HCT116 (cell line): ENCODE results near the gene ZNF431. TPM values are rescaled to one million over a fixed set of nuclear protein-coding genes. Genes with fewer than 3 reads are reported as not detected.

Experiments used
- ATAC-seq: fragments of 200-7000 bp; cut with Tn5 transposase; 2 replicates; pipeline ENCODE4 v1.9.1; 2020; ENCODE audit warnings: mild to moderate bottlenecking, moderate library complexity
- BruUV-seq: library from RNA; stranded (reverse); fragments of 400-500 nt; replicated peaks from 2 replicates; lab custom pipeline; 2021; lab: Mats Ljungman, UMichigan
- CTCF ChIA-PET: fragments of 300-600 bp; sonication (Branson Sonifier 250); formaldehyde crosslinking; loops from one replicate; lab custom pipeline; 2021; ENCODE audit warnings: antibody characterized with exemption; lab: Charles Lee
- POLR2A ChIA-PET: fragments of 300-600, 350-600 bp; sonication (Branson Sonifier 250); formaldehyde crosslinking; loops from one replicate; lab custom pipeline; 2021; ENCODE audit warnings: antibody characterized with exemption; lab: Charles Lee
- RAD21 ChIA-PET, 2 experiments: fragments of 300-600 bp; sonication (Branson Sonifier 250); formaldehyde crosslinking; loops; one replicate each; lab custom pipeline; 2023; ENCODE audit warnings: low total read pairs in 2 of 2; ENCODE audit not compliant: uncharacterized antibody in 2 of 2, unreplicated experiment in 2 of 2, low non-redundant PET in 1 of 2; lab: Charles Lee
- DNase-seq: peaks from one replicate; pipeline ENCODE4 v3.0.0-alpha.2; 2010; ENCODE audit warnings: low read depth, low spot score
- H2AFZ ChIP-seq: fragments of 200-600 bp; shearing (Covaris generic), sonication (generic); 2 replicates; pipeline ENCODE4 v1.6.1; 2017; ENCODE audit warnings: low read depth, mixed run types, mixed read lengths, antibody characterized with exemption, low read length; ENCODE audit not compliant: poor library complexity, severe bottlenecking
- H3K27ac ChIP-seq: 2 replicates; pipeline ENCODE4 v1.5.1; 2012; ENCODE audit warnings: low read depth, low read length
- H3K27me3 ChIP-seq: fragments of 200-600 bp; sonication (generic); 2 replicates; pipeline ENCODE4 v1.6.1; 2016; ENCODE audit warnings: mixed run types, low read length, mixed read lengths; ENCODE audit not compliant: insufficient read depth
- H3K36me3 ChIP-seq, 2 experiments: fragments of 200-500 bp in 1 of 2; fragments of 200-600 bp in 1 of 2; sonication (Bioruptor generic) in 1 of 2; sonication (generic) in 1 of 2; 2 replicates each; pipeline versions ENCODE4 v1.5.1 to v1.6.1; 2014 to 2016; ENCODE audit warnings: low read length in 2 of 2, inconsistent platforms in 1 of 2, mixed read lengths in 1 of 2, mixed run types in 1 of 2; ENCODE audit not compliant: insufficient read depth in 2 of 2, control insufficient read depth in 1 of 2
- H3K4me1 ChIP-seq, 2 experiments: fragments of 200-600 bp in 1 of 2; sonication (generic) in 1 of 2; 2 replicates each; pipeline versions ENCODE4 v1.5.1 to v1.6.1; 2012 to 2017; ENCODE audit warnings: low read length in 2 of 2, inconsistent platforms in 1 of 2, mild to moderate bottlenecking in 1 of 2, mixed read lengths in 1 of 2, mixed run types in 1 of 2, moderate library complexity in 1 of 2; ENCODE audit not compliant: insufficient read depth in 2 of 2, control insufficient read depth in 1 of 2
- H3K4me2 ChIP-seq: fragments of 200-600 bp; sonication (generic); 2 replicates; pipeline ENCODE4 v1.6.1; 2017; ENCODE audit warnings: mixed run types, low read length, mixed read lengths
- H3K4me3 ChIP-seq, 2 experiments: fragments of 200-600 bp in 1 of 2; sonication (generic) in 1 of 2; replicated peaks in 1 of 2; 2 replicates each; pipeline ENCODE4 v1.5.1; 2011 to 2016; ENCODE audit warnings: low read length in 2 of 2, control low read depth in 1 of 2, low read depth in 1 of 2, mild to moderate bottlenecking in 1 of 2, mixed read lengths in 1 of 2, mixed run types in 1 of 2
- H3K79me2 ChIP-seq: fragments of 200-600 bp; sonication (generic); 2 replicates; pipeline ENCODE4 v1.6.1; 2017; ENCODE audit warnings: mild to moderate bottlenecking, mixed run types, low read length, moderate library complexity, mixed read lengths; ENCODE audit not compliant: insufficient read depth
- H3K9ac ChIP-seq: fragments of 200-600 bp; sonication (generic); 2 replicates; pipeline ENCODE4 v1.6.1; 2016; ENCODE audit warnings: low read length, mixed read lengths
- H3K9me2 ChIP-seq: fragments of 200-600 bp; sonication (generic), shearing (Covaris generic); 2 replicates; pipeline ENCODE4 v1.6.1; 2017; ENCODE audit warnings: mixed run types, mild to moderate bottlenecking, moderate library complexity; ENCODE audit not compliant: insufficient read depth
- H3K9me3 ChIP-seq, 2 experiments: fragments of 200-500 bp in 1 of 2; fragments of 200-600 bp in 1 of 2; sonication (Bioruptor generic) in 1 of 2; sonication (generic) in 1 of 2; 2 replicates each; pipeline ENCODE4 v1.6.1; 2014 to 2017; ENCODE audit warnings: low read length in 2 of 2, mixed read lengths in 2 of 2, inconsistent platforms in 1 of 2, low read depth in 1 of 2, mild to moderate bottlenecking in 1 of 2, mixed run types in 1 of 2, moderate library complexity in 1 of 2; ENCODE audit not compliant: control insufficient read depth in 1 of 2, insufficient read depth in 1 of 2
- H4K20me1 ChIP-seq: fragments of 200-600 bp; sonication (generic), shearing (Covaris generic); 2 replicates; pipeline ENCODE4 v1.6.1; 2017; ENCODE audit warnings: mixed run types, mild to moderate bottlenecking, moderate library complexity; ENCODE audit not compliant: insufficient read depth
- CBX3 ChIP-seq: IDR thresholded peaks from 2 replicates; pipeline ENCODE4 v1.6.1; 2012; ENCODE audit warnings: low read depth
- EGR1 ChIP-seq: IDR thresholded peaks from 2 replicates; pipeline ENCODE4 v1.6.1; 2012; ENCODE audit warnings: low read depth
- JUND ChIP-seq: IDR thresholded peaks from 2 replicates; pipeline ENCODE4 v1.6.1; 2012
- POLR2A ChIP-seq: IDR thresholded peaks from 2 replicates; pipeline ENCODE4 v1.7.0; 2011; ENCODE audit warnings: borderline replicate concordance; ENCODE audit not compliant: insufficient read depth, insufficient read length; ENCODE audit errors: extremely low read depth
- POLR2AphosphoS5 ChIP-seq: IDR thresholded peaks from 2 replicates; pipeline ENCODE4 v1.6.1; 2011; ENCODE audit warnings: mild to moderate bottlenecking, low read depth, low read length, moderate library complexity
- RAD21 ChIP-seq: IDR thresholded peaks from 2 replicates; pipeline ENCODE4 v1.6.1; 2012; ENCODE audit warnings: low read depth, mild to moderate bottlenecking
- SIN3A ChIP-seq: IDR thresholded peaks from 2 replicates; pipeline ENCODE4 v1.6.1; 2012; ENCODE audit warnings: low read depth
- SP1 ChIP-seq: IDR thresholded peaks from 2 replicates; pipeline ENCODE4 v1.6.1; 2012; ENCODE audit warnings: low read depth
- SRF ChIP-seq: IDR thresholded peaks from 2 replicates; pipeline ENCODE4 v1.6.1; 2012; ENCODE audit warnings: low read depth
- TCF7L2 ChIP-seq: IDR thresholded peaks from 2 replicates; pipeline ENCODE4 v1.7.0; 2011; ENCODE audit warnings: borderline replicate concordance, inconsistent platforms; ENCODE audit not compliant: insufficient read depth, insufficient read length; ENCODE audit errors: extremely low read depth
- YY1 ChIP-seq: IDR thresholded peaks from 2 replicates; pipeline ENCODE4 v1.6.1; 2011; ENCODE audit warnings: low read length, low read depth, moderate library complexity, mild to moderate bottlenecking; ENCODE audit not compliant: insufficient replicate concordance; ENCODE audit errors: extremely low read depth
- ZFX ChIP-seq: fragments of 450-650 bp; IDR thresholded peaks from 2 replicates; pipeline ENCODE4 v1.6.1; 2017
- ZNF274 ChIP-seq: fragments of 200-500 bp; sonication (Bioruptor generic); IDR thresholded peaks from 2 replicates; pipeline ENCODE4 v1.6.1; 2014; ENCODE audit warnings: mild to moderate bottlenecking, low read depth, low read length, inconsistent platforms
- intact Hi-C: fragments of 100-400 bp; cut with micrococcal nuclease; formaldehyde crosslinking; loops from 2 replicates; pipeline ENCODE4 v1.10.0; 2022
- total RNA-seq: library from RNA; stranded (reverse); gene quantifications from one replicate; pipeline ENCODE4 v1.2.1, GENCODE V29; 2021; ENCODE audit not compliant: unreplicated experiment
- TF ChIP-seq, protein P1 (sequence below): IDR thresholded peaks from 2 replicates; pipeline ENCODE4 v1.6.1; 2012
- TF ChIP-seq, protein P2 (sequence below): IDR thresholded peaks from 2 replicates; pipeline ENCODE4 v1.6.1; 2012; ENCODE audit warnings: low read depth
- TF ChIP-seq, protein P3 (sequence below): IDR thresholded peaks from 2 replicates; pipeline ENCODE4 v1.6.1; 2012

ZNF431 gene
- total RNA-seq, 1 experiment from 2014 or later, result 9.2 TPM

DNA sequence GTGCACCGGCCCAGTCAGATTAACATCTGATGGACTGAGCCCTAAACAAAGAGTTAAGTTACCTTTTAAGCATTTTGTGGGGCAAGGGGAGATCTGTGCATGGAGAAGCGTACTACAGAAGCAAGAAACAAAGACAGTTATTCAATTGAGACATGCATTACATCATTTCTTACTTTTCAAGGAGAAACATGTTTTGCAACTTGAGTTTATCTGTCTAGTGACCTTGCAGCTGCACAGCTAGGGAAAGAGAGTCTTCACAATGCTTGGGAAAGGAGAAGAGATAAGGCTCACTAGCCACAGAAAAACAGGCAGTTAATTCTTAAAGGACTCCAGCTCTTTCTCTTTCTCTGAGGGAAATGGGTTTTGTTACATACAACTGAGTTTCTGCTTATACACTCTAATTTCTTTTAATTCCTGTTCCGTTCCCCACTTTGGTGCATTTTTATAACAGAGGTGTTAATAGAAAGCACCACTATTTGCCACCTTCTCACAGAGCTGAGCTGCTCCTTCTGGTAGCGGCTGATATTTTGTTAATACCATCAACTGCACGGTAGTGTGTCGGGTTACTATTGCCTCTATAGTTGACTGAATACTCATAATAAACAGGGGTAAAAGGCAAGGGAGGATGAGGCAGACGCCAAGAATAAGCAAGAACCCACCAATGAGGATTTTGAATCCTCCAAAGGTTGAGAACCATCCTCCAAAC lies 55.9 kb downstream of the ZNF431 start:
- no peaks in the 10 kb centered on the region for H4K20me1 ChIP-seq
- RAD21 ChIA-PET, result no interaction called here
- TF ChIP-seq SRF, result no peak
- no peak for TF ChIP-seq ZFX
- TF ChIP-seq ZNF274, result no peak
- TF ChIP-seq, protein P1, sequence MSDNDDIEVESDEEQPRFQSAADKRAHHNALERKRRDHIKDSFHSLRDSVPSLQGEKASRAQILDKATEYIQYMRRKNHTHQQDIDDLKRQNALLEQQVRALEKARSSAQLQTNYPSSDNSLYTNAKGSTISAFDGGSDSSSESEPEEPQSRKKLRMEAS, result no peak
- no peak for TF ChIP-seq EGR1
- TF ChIP-seq YY1, result no peak
- TF ChIP-seq JUND, result no peak
- no peak for TF ChIP-seq POLR2AphosphoS5
- TF ChIP-seq RAD21, result no peak
- no peak for TF ChIP-seq SIN3A
- TF ChIP-seq, protein P2, sequence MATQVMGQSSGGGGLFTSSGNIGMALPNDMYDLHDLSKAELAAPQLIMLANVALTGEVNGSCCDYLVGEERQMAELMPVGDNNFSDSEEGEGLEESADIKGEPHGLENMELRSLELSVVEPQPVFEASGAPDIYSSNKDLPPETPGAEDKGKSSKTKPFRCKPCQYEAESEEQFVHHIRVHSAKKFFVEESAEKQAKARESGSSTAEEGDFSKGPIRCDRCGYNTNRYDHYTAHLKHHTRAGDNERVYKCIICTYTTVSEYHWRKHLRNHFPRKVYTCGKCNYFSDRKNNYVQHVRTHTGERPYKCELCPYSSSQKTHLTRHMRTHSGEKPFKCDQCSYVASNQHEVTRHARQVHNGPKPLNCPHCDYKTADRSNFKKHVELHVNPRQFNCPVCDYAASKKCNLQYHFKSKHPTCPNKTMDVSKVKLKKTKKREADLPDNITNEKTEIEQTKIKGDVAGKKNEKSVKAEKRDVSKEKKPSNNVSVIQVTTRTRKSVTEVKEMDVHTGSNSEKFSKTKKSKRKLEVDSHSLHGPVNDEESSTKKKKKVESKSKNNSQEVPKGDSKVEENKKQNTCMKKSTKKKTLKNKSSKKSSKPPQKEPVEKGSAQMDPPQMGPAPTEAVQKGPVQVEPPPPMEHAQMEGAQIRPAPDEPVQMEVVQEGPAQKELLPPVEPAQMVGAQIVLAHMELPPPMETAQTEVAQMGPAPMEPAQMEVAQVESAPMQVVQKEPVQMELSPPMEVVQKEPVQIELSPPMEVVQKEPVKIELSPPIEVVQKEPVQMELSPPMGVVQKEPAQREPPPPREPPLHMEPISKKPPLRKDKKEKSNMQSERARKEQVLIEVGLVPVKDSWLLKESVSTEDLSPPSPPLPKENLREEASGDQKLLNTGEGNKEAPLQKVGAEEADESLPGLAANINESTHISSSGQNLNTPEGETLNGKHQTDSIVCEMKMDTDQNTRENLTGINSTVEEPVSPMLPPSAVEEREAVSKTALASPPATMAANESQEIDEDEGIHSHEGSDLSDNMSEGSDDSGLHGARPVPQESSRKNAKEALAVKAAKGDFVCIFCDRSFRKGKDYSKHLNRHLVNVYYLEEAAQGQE, result no peak
- TF ChIP-seq TCF7L2, result no peak
- no peak for TF ChIP-seq CBX3
- TF ChIP-seq SP1, result no peak
- no peak for TF ChIP-seq POLR2A
- TF ChIP-seq, protein P3, sequence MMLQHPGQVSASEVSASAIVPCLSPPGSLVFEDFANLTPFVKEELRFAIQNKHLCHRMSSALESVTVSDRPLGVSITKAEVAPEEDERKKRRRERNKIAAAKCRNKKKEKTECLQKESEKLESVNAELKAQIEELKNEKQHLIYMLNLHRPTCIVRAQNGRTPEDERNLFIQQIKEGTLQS, result no peak
- no peaks in the 10 kb centered on the region for H3K4me1 ChIP-seq
- no peak overlapping the region for H2AFZ ChIP-seq
- H3K27me3 ChIP-seq, result no peaks in the 10 kb centered on the region
- no TSS peak for BruUV-seq
- H3K4me2 ChIP-seq, result no peak overlapping the region
- DNase-seq (no peak), ATAC-seq (no peak)
- H3K9me3 ChIP-seq, result no peaks in the 10 kb centered on the region
- no peaks in the 10 kb centered on the region for H3K9me2 ChIP-seq
- no peaks in the 10 kb centered on the region for H3K79me2 ChIP-seq
- H3K9ac ChIP-seq, result no peak overlapping the region
- intact Hi-C loops, result no loop called here
- CTCF ChIA-PET, result no interaction called here
- H3K36me3 ChIP-seq, result no peaks in the 10 kb centered on the region
- no peak overlapping the region for H3K4me3 ChIP-seq
- POLR2A ChIA-PET, result no interaction called here
- H3K27ac ChIP-seq, result no peak overlapping the region
